GM08714 (cell line): Measurements from ENCODE around the gene CD200R1L.

Experiments used
- H3K4me3 ChIP-seq: fragments of 200-500 bp; sonication (Bioruptor generic); 2 replicates; pipeline ENCODE4 v1.5.1; 2014; ENCODE audit warnings: mild to moderate bottlenecking, low read length, inconsistent platforms
- ZNF274 ChIP-seq: IDR thresholded peaks from 2 replicates; pipeline ENCODE4 v1.6.1; 2012; ENCODE audit warnings: mild to moderate bottlenecking, low read depth, low read length

Gene CD200R1L

GRCh38 chr3:112846764-112847163, at the start of gene CD200R1L:
TSS of gene CD200R1L (minus strand) at chr3:112846864. CDS start at chr3:112829367, 17,497 bp downstream.
- no peak within 1 kb of the TSS for H3K4me3 ChIP-seq
- TF ChIP-seq ZNF274: no peak

- TF ChIP-seq ZNF274: no peak
- H3K4me3 ChIP-seq: no peak overlapping the region
These were observed 47.6 kb upstream of the CD200R1L start for GRCh38 chr3:112894258-112894657.

DNA sequence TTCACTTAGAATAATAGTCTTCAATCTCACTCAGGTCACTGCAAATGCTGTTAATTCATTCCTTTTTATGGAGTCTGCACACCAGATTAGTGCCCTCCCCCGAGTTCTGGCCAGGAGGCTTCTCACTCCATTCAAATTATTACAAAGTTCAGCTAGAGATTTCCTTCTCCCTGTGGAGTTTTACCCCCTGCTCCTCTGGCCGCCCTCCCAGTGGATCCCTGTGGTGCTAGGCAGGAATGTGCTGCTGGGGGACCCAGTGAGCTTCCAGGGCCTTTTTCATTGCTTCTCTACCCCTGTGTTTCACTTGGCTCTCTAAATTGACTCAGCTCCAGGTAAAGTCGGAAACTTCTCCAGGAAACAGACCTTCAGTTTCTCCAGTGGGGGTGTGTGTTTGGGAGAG, 42.7 kb upstream of the CD200R1L start:
- H3K4me3 ChIP-seq: no peak overlapping the region
- TF ChIP-seq ZNF274: no peak

GRCh38 chr3:112888381-112889085, 41.9 kb upstream of the CD200R1L start:
- no peak overlapping the region for H3K4me3 ChIP-seq
- TF ChIP-seq ZNF274: no peak

DNA sequence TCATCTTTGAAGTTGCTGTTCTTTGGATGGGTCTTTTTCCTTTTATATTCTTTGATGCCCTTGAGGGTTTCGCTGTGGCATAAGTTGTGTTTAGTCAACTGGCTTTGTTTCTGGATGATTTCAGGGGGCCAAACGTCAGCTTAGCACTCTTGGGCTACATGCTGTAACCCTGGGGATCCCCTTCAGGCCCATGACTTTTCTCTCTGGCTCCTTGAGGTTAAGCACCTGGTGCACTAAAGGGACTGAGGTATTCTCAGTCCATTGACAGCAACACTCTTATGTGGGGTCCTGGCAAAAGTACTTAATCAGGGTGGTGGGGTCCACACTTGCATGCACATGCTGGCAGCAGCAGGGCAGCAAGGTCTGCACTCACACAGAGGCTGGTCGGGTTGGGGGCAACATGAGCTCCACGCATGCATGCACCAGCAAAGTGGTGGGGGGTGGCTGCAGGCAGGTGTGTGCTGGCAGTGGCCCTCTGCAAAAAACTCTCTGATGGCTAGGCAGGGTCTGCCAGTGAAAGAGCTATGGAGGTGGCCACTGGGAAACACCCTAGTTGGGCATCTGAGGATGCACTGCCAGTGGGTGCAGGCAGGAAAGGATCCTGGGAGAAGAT, 38.1 kb upstream of the CD200R1L start:
- no peak overlapping the region for H3K4me3 ChIP-seq
- no peak for TF ChIP-seq ZNF274

DNA sequence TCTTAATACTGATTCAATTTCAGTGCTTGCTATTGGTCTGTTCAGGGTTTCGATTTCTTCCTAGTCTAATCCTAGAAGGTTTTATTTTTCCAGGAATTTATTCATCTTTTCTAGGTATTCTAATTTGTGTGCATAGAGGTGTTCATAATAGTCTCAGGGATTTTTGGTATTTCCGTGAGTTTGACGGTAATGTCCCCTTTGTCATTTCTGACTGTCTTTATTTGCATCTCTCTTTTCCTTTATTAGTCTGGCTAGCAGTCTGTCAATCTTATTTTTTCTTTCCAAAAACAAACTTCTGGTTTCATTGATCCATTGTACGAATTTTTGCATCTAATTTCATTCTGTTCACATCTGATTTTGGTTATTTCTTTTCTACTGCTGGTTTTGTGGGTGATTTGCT, 35.2 kb upstream of the CD200R1L start:
- no peak for TF ChIP-seq ZNF274
- H3K4me3 ChIP-seq: no peak overlapping the region

GRCh38 chr3:112875561-112875960, 28.9 kb upstream of the CD200R1L start:
- no peak overlapping the region for H3K4me3 ChIP-seq
- TF ChIP-seq ZNF274: no peak

DNA sequence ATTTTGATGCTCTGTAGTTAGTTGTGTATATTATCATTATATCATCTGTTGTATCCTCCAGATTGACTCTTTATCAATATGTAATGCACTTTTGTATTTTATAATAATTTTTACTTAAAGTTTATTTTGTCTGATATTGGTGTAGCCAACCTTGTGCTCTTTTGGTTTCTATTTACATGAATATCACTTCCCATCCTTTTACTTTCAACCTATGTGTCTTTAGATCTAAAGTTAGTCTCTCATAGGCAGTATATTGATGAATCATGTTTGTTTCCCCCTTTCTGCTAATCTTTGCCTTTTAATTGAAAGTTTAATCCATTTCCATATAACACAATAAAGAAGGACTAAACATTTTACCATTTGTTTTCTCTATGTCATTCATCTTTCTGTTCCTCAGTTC, 28.1 kb upstream of the CD200R1L start:
- H3K4me3 ChIP-seq: no peak overlapping the region
- no peak for TF ChIP-seq ZNF274

DNA sequence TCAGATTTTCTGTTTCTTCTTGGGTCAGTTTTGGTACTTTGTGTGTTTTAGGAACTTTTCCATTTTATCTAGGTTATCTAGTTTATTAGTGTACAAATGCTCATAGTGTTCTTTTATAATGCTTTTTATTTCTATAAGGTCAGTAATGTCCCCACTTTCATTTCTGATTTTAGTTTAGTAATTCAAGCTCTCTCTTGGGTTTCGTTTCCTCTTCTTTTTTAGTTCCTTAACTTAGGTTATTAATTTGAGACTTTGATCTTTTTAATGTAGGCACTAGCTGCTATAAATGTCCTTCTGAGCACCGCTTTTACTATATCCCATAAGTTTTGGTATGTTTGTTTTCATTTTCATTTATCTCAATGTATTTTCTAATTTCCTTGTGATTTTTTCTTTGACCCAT, 27.0 kb upstream of the CD200R1L start:
- H3K4me3 ChIP-seq: no peak overlapping the region
- TF ChIP-seq ZNF274: no peak

DNA sequence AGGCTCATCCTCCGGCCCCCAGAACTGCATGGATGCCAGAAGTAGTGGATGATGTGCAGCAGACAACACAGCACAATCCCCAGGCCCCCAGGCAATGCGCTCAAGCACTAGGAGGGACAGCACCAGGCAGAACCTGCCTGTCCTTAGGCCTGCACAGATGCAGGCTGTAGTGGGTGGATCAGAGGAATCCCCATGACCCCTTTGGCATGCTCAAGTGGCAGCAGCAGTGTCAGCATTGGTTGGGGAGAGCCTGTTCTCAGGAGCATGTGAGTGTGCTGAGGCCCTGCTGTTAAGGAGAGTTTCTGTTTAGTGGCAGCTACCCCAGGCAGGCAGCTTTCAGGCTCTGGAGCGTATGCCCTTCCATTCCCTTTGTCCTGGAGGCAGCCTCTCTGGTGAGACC, 25.1 kb upstream of the CD200R1L start:
- no peak overlapping the region for H3K4me3 ChIP-seq
- no peak for TF ChIP-seq ZNF274

GRCh38 chr3:112865757-112866156, 19.1 kb upstream of the CD200R1L start:
- no peak for TF ChIP-seq ZNF274
- H3K4me3 ChIP-seq: no peak overlapping the region

- TF ChIP-seq ZNF274: no peak
These were observed 14.2 kb upstream of the CD200R1L start for GRCh38 chr3:112860898-112861297.

GRCh38 chr3:112858410-112859069, 11.9 kb upstream of the CD200R1L start:
- no peak for TF ChIP-seq ZNF274
- H3K4me3 ChIP-seq: no peak overlapping the region

More at GRCh38 chr3:112860898-112861297, 14.2 kb upstream of the CD200R1L start:
- no peak overlapping the region for H3K4me3 ChIP-seq

GRCh38 chr3:112857526-112857925, 10.9 kb upstream of the CD200R1L start:
- TF ChIP-seq ZNF274: no peak
- H3K4me3 ChIP-seq: no peak overlapping the region

DNA sequence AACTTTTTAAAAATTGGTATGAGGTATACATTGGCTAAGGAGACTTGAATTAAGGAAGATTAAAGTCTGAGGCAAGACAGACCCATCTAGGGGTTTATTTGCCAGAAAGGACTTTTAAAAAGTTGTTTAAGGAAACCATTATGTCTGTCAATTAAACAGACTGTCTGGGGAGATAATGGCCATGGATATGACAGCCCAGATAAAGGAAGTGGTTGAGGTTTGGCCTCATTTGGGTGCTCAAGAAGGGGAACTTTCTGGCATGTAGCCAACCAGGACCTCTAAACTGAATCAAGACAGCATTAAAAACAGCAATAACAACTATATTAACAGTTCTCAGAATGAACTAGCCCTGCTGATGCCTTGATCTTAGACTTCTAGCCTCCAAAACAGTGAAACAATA, 9.9 kb upstream of the CD200R1L start:
- TF ChIP-seq ZNF274: no peak
- no peak overlapping the region for H3K4me3 ChIP-seq
